Measurements from ENCODE around the gene HELT. TPM values are rescaled to one million over a fixed set of nuclear protein-coding genes. Genes with fewer than 3 reads are reported as not detected.

HELT gene
- total and polyA plus RNA-seq, 9 donors: not detected

GRCh38 chr4:184977747-184978146, 40.5 kb upstream of the HELT start:
- H3K9me3 ChIP-seq: no peaks in the 10 kb centered on the region
- H3K4me1 ChIP-seq (ENCODE audit: insufficient read depth): no peaks in the 10 kb centered on the region
- intact Hi-C loops (cut with DNase I): no loop called here
- no peak overlapping the region for H3K4me3 ChIP-seq
- no peaks in the 10 kb centered on the region for H3K36me3 ChIP-seq
- no peak for DNase-seq
- H3K27ac ChIP-seq: no peak overlapping the region
- TF ChIP-seq CTCF (IDR thresholded peaks at IDR 0.05) (no peak), POLR2A (IDR thresholded peaks at IDR 0.05) (no peak), EP300 (IDR thresholded peaks at IDR 0.05) (no peak)
- no peaks in the 10 kb centered on the region for H3K27me3 ChIP-seq
- 4 to 23% (median 14%) methylated on average over 3 of the region's 3 CpGs for WGBS, 3 donors

- Histone ChIP-seq H3K4me3 (no peak overlapping the region), H3K27ac (no peak overlapping the region), H3K9me3 (no peaks in the 10 kb centered on the region), H3K27me3 (no peaks in the 10 kb centered on the region), H3K4me1 (ENCODE audit: insufficient read depth) (no peaks in the 10 kb centered on the region), H3K36me3 (no peaks in the 10 kb centered on the region)
- 8 to 14% (median 9%) methylated on average over 6 of the region's 6 CpGs for WGBS, 3 donors
- intact Hi-C loops (cut with DNase I): no loop called here
- peak in 2 of 5 donors; percentile 50 to 58 for DNase-seq
- no peak for TF ChIP-seq CTCF (IDR thresholded peaks at IDR 0.05)
- TF ChIP-seq EP300 (IDR thresholded peaks at IDR 0.05): no peak
- TF ChIP-seq POLR2A (IDR thresholded peaks at IDR 0.05): no peak
Observed at GRCh38 chr4:184978211-184978610, 40.1 kb upstream of the HELT start.

GRCh38 chr4:184979461-184980124, 38.7 kb upstream of the HELT start:
- H3K27me3 ChIP-seq: no peaks in the 10 kb centered on the region
- intact Hi-C loops (cut with DNase I): no loop called here
- H3K36me3 ChIP-seq: no peaks in the 10 kb centered on the region
- no peaks in the 10 kb centered on the region for H3K9me3 ChIP-seq
- 68 to 83% (median 79%) methylated on average over 18 of the region's 18 CpGs for WGBS, 3 donors
- no peak overlapping the region for H3K4me3 ChIP-seq
- DNase-seq: no peak
- no peak overlapping the region for H3K27ac ChIP-seq
- no peaks in the 10 kb centered on the region for H3K4me1 ChIP-seq (ENCODE audit: insufficient read depth)
- no peak for TF ChIP-seq POLR2A (IDR thresholded peaks at IDR 0.05)
- no peak for TF ChIP-seq CTCF (IDR thresholded peaks at IDR 0.05)
- no peak for TF ChIP-seq EP300 (IDR thresholded peaks at IDR 0.05)

- 85 to 90% (median 87%) methylated on average over 6 of the region's 6 CpGs for WGBS, 3 donors
- TF ChIP-seq EP300 (IDR thresholded peaks at IDR 0.05) (no peak), CTCF (IDR thresholded peaks at IDR 0.05) (no peak), POLR2A (IDR thresholded peaks at IDR 0.05) (no peak)
- DNase-seq: no peak
- no peaks in the 10 kb centered on the region for H3K36me3 ChIP-seq
- H3K9me3 ChIP-seq: no peaks in the 10 kb centered on the region
- H3K4me3 ChIP-seq: no peak overlapping the region
- no peaks in the 10 kb centered on the region for H3K4me1 ChIP-seq (ENCODE audit: insufficient read depth)
- intact Hi-C loops (cut with DNase I): no loop called here
- no peak overlapping the region for H3K27ac ChIP-seq
- H3K27me3 ChIP-seq: no peaks in the 10 kb centered on the region
Observed at GRCh38 chr4:184980261-184980660, 38.0 kb upstream of the HELT start.

Measured in ovary (tissue), 9 donors.